Measurements from ENCODE around the gene TMEM239.
"Not testable (repeated sequence)": the region's sequence is repeated elsewhere in the genome, so short reads cannot be mapped to it uniquely, and the experiment has no call there.

The TMEM239 gene

DNA sequence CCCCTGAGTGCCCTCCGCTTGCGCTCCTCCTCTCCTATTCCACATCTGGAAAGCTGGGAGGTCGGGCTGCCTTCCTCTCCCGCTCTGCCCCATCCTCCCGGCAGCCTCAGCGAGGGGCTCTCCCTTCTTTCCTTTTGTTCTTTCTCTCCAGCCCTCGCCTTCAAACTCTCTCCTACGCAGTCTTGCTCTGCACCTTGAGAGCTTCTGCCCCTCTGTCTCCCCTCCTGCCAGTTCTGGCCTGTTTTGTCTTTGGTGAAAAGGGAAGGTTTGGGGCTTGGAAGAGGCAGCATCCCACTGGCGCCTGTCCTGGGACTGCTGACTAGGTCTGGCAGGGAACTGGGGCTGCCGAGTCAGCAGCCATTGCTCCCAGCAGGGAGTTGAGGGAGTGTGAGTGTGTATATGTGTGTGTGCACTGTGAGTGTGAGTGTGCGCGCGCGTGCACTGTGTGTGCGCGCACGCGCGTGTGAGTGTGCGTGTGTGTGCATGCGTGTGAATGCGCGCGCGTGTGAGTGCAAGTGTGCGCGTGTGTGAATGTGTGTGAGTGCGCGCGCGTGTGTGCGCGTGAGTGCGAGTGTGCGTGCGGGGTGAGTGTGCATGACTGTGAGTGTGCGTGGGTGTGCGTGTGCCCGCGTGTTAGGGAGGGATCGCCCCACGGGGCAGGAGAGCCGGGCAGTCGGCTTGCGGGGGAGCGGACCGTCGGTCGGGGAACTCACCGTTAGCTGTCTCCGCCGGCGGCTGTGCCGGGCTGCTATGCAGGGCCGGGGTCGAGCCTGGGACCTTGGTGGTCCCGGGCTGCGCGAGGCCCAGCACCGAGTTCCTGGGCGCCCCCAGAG is 16.3 kb upstream of the TMEM239 start:
- no peak for DNase-seq

DNA sequence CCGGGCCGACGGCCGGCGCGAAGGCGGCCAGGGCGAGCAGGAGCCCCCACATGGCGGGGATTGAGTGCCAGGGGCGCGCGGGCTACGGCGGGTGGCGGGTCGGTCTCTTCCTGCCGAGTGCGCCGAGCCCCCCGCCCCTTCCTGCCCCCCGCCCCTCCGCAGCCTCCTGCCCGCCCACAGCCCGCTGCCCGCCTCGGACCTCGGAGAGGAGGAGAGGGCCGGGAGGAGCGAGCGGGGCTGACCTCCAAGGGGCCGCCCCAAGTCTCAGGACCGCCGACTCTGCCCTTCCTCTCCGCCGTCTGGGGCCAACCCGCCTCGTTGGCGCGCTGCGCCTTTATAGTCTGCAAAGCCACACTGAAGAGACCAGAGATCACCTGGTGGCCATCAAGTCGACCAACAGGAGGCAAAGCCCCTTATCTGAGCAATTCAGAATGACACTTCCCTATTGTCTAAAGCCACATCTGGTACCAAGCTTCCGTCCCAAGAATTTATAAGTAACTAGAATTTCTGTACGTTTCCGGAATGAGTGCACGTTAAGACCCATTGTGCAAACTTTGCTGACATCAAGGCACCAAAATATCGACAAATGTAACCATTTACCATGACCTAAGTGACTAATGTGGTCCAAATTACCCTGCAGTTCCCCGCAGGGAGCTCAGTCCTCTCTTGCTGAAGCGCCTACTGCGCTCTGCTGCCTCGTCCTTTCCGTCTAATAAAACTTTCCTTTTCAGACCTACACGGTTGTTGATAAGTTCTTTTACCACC is 15.5 kb upstream of the TMEM239 start, which contains the start of gene CPXM1:
Gene CPXM1 (minus strand): TSS at position 107 of the 765 bp plus-strand sequence. CDS start 55 bp downstream, at position 52.
- no peak for DNase-seq

DNA sequence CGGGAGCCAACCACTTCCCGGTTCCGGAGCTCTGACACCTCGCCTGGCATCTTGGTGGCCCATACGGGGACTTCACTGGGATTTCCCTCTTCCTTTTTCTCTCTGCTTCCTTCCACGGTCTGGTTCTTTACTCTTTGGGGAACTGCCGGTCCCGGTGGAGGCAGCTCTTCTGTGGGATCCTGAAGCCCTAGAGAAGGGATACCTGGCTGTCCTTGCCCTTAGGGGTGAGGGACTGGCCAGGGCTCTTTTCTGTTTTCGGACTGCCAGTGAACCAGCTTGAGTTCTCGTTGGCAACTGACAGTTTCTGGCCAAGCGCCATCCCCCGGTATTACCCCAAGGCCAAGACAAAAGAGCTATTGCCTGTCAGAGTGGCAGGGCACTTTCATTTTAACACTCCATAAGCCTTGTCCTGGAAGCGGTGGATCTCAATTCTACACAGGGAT is 14.9 kb upstream of the TMEM239 start:
- DNase-seq, result no peak

DNA sequence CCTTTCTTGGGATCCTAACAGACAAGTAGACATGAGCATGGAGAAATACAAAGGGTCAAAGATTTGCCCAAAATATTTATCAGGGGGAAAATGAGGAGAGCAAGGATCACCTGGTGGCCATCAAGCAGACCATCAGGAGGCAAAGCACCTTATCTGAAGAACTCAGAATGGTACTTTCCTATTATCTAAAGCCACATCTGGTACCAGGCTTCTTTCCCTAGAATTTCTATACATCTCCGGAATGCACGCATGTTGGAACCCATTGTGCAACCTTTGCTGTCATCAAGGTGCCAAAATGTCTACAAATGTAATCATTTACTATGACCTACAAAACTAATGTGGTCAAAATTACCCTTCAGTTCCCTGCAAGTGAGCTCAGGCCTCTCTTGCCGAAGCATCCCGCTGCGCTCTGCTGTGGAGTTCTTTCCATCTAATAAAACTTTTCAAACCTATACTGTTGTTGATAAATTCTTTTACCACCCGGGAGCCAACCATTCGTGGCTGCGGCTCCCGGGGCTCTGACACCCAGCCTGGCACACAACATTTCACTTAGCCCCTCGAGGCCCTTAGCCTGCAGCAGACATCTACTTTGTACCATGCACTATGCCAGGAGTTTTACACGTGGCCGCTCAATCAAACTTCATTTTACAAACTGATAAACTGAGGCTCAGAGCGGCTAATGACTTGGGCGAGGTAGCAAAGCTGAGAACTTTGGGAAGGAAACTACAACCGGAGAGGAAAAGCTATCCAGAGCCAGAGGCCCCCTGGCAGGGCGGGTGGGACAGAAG is 11.9 kb upstream of the TMEM239 start:
- DNase-seq, result no peak

DNA sequence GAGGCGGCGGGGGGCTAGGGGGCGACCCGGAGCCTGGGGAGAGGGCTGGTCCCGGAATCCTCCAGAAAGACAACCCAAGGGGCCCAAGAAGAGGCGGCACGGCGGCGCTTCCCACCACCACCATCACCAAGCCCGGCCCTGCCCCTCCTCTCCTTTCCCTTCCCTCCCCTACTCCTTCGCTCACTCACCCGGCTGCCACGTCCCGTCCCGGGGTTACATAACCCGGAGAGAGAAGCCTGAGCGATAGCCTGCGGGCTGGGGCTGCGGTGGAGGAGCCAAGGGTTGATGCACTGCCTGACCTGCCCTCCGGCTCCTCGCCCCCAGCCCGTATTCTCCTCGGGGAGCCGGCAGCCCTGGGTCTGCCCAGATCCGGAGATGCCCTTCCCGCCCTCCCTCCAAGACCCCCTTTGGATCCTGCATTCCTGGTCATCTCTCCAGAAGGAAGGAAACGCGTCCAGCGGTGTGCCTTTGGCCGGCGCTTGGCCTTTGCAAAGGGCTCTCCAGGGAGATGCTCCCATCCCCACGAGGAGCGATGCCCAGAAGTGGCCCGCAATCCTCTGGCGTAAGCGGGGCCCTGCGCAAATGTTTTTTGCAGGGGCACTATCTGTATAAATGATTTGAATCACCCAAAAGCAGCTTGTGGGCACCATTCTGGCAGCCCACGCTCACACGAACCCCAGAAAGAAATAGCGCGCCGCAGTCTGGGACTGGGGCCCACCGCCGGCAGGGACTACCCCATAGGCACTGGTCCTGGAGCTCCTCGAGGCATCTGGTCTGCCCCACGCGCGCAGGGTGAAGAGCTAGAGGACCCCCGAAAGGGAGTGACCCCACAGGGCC is 11.1 kb upstream of the TMEM239 start:
- DNase-seq, result no peak

DNA sequence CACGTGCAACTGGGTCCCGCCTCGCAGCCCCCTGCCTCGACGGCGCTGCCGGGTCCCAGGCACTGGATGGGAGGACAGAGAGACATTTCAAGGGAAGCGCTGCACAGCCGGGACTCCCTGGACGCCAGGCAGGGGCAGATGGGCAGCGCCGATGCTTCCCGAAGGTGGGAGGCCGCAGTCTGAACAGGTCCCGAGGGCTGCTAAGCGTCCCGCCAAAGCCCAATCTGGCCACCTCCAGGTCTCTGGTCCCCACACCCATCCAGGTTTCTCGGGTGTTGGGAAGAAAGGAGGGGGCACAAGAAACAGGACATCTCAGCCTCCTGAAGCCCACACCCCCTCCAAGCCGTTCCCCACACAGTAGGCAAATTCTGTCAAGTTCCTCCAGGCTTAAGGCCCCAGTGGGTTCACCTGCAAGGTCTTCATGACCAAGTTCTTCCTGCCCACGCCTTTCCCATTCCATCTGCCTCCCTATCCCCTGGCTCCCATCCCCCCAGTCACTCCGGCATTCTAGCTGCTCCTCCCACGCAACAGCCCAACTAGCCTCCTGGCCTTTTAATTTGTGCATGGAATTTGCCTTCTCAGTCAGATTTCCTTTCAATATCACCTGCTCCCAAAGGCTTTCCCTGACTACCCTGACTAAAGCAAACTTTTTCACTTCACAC is 10.3 kb upstream of the TMEM239 start:
- DNase-seq, result no peak

DNA sequence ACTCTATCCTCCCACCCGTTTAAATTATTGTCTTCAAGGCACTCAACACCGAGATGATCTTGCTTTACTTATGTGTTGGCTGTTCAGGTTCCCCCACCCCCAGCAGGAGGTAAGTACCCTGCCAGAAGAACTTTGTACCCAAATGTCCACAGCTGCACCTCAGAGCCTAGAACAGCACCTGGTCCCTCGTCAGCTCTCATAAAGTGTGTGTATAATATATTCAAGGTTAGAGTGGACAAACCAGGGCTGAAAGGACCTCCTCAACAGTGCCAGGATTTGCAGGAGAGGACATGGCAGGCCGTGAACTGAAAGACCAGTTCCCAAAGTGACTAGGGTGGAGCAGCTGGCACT is 9.8 kb upstream of the TMEM239 start:
- DNase-seq, result no peak

DNA sequence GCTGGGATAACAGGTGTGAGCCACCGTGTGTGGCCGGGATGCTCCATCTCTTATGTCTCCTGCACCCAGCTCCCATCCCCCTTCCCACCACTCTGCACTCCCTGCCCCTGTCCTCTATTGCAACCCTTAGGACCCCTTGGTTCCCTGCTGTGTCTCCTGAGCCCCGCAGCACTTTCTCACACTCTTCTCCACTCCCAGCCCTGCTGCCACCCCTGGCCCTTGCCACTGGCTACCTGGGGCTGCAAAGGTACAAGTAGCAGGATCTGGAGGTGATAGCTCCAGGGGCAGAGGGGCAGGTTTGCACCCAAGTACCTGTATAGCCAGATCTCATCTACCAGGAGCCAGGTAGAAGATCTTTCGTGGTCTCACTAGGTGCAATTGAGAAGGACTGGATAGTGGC is 9.1 kb upstream of the TMEM239 start:
- no peak for DNase-seq

DNA sequence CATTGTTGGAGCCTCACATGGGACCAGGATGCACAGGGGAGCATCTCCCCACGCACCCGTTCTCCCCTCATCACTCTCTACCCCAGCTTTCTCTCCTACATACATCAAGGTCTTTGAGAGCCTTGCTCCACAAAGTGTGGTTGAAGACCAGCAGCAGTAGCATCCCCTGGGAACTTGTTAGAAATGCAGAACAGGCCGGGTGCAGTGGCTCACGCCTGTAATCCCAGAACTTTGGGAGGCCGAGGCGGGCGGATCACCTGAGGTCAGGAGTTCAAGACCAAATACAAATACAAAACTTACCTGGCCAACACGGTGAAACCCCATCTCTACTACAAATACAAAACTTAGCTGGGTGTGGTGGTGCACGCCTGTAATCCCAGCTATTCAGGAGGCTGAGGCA is 8.2 kb upstream of the TMEM239 start:
- DNase-seq, result not testable (repeated sequence)

DNA sequence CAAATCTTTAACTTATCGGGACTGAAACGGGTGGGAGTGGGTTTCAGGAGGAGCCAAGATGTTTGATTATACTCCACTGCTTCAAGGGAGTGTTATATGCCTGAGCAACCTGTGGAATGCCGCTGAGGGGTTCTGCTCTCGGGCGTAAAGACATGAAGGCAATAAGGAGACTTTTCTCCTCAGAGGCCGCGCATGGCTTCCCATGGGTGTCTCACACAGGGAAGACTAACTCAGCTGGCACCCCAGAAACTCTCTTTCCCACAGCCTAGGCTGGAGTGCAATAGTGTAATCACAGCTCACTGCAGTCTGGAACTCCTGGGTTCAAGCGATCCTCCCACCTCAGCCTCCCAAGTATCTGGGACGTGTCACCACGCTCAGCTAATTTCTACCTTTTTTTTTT is 6.5 kb upstream of the TMEM239 start:
- DNase-seq, result no peak

DNA sequence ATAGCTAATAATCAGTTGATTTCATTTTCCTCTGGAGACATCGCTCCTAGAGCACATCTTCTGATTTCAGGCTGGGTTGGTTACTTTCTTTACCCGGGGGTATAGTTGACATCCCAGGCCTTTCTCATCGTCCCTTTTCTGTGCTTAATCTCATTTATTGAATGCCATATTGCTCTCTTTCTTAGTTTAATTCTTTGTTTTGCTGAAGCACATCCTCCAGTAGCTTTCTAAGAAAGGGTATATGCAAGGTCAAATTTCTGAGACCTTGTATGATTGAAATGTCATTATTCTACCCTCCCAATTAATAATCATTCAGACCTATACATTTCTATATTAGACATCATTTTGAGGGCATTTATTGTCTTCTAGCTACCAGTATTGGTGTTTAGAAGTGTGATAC is 4.0 kb upstream of the TMEM239 start:
- DNase-seq, result no peak

DNA sequence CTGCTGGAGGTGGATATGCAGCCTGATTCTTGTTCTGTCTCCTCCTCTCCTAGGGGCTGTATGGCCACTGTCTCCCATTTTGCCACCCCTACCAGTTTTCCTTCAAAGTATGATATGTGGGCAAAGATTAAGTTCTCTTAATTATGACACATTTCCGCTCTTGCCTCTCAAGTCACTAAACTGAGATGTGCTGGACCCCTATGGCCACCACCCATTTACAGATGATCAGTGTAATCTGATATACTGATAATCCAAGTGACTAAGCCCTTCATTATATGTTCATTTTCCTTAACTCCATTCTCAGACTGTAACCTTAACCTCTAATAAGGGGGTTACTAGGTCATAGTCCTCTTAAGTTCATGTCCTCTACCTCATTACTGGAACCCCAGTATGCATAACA is 2.1 kb upstream of the TMEM239 start:
- no peak for DNase-seq

DNA sequence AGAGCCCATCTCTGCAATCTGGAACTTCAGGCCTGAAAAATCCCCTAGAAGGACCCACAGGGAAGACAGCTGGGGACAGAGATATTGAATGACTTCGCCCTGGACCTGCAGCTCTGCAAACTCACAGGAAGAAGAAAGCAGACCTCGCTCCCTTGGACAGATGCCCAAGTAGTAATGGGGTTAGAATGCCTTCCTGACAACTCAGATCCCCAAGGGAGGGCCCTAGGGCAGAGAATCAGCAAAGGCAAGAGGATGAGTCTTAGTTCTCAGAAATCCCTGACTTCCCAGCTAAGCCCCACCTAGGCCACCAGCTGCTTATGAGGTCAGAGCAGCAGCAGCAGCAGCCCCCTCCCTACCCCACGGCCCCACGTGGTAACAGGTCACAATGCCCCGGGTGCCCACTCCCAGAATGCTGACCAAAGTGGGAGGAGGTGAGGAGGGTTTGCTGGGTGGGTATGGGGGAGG is 1.5 kb upstream of the TMEM239 start, which contains the start of gene C20orf141:
Gene C20orf141 (plus strand): TSS at position 401 of the 465 bp plus-strand sequence. CDS start 198 bp downstream, outside the sequence.
- DNase-seq, result no peak

DNA sequence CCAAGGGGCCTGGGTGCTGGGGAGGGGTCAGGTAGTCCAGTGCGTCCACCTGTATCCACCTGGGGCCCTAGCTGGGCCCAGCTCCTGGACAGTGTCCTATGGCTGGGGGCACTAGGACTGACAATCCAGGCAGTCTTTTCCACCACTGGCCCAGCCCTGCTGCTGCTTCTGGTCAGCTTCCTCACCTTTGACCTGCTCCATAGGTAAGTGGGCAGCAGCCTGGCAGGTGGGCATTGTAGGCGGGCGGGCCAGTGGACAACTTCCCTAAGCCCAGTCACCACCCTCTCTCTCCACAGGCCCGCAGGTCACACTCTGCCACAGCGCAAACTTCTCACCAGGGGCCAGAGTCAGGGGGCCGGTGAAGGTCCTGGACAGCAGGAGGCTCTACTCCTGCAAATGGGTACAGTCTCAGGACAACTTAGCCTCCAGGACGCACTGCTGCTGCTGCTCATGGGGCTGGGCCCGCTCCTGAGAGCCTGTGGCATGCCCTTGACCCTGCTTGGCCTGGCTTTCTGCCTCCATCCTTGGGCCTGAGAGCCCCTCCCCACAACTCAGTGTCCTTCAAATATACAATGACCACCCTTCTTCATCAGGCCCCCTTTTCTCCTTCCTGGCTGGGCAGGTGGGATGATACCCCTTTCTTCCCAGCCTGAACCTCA is 793 bp upstream of the TMEM239 start:
- DNase-seq, result no peak

DNA sequence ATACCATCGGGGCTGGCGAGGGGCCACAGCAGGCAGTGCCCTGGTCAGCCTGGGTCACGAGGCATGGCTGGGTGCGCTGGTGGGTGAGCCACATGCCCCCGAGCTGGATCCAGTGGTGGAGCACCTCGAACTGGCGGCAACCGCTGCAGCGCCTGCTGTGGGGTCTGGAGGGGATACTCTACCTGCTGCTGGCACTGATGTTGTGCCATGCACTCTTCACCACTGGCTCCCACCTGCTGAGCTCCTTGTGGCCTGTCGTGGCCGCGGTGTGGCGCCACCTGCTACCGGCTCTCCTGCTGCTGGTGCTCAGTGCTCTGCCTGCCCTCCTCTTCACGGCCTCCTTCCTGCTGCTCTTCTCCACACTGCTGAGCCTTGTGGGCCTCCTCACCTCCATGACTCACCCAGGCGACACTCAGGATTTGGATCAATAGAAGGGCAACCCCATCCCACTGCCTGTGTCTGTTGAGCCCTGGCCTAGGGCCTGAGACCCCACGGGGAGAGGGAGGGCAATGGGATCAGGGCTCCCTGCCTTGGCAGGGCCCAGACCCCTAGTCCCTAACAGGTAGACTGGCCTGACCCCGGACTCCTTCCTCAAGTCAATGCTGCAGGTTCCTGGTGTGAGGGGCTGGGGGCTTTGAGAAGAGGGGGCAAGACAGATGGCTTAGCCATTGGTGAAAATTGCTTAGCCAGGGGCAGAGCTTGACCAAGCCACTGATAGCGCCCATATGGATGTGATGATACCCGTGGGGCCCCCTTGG is 598 bp downstream of the TMEM239 start:
- DNase-seq, result no peak

DNA sequence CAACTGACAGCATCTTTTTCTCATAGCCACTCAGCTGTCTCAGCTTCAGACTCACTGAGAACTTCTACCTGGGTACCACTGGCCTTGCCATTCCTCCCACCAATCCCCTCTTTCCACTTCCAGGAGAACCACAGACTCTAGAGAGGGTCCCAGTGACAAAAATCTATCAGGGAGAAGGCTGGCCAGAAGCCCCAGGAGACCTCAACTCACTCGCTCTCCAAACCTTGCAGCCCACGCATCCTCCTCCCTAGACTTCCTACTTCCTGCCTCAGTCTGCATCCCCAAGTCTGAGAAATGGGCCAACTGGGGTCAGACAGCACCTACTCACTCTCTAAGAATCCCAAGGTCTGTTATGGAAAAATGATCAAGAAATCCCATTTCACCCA is 1.2 kb downstream of the TMEM239 start:
- no peak for DNase-seq

DNA sequence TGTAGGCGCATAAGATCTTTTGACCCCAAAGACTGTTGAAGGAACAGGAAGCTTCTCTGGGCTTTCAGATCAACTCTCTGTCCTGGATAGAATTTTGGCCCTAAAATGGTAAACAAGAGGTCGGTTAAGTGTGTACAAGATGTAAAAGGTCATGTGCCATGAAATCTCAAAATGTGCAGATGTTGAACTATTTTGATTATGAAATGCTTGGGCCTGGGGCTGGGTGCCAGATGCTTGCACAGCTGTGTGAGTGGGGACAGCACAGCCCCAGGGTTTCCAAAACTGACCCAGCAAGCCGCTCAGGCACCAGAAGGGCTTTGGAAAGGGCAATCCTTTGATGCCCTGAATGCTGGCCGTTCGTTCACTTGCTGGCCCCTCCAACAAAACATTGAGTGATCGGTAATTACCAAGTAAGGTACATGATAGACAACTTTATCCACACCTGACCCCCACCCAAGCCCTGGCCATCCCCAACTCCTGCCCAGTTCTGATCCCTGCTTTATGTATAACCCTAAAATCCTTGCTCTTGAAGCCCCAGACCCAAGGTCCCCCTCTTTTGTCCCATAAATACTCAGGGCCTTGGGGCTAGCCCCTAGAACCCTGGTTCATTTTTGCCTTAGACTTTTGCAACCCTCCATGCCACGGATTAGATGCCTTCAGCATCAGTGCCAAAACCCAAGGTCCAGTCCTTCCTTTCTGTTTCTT is 1.9 kb downstream of the TMEM239 start:
- no peak for DNase-seq

DNA sequence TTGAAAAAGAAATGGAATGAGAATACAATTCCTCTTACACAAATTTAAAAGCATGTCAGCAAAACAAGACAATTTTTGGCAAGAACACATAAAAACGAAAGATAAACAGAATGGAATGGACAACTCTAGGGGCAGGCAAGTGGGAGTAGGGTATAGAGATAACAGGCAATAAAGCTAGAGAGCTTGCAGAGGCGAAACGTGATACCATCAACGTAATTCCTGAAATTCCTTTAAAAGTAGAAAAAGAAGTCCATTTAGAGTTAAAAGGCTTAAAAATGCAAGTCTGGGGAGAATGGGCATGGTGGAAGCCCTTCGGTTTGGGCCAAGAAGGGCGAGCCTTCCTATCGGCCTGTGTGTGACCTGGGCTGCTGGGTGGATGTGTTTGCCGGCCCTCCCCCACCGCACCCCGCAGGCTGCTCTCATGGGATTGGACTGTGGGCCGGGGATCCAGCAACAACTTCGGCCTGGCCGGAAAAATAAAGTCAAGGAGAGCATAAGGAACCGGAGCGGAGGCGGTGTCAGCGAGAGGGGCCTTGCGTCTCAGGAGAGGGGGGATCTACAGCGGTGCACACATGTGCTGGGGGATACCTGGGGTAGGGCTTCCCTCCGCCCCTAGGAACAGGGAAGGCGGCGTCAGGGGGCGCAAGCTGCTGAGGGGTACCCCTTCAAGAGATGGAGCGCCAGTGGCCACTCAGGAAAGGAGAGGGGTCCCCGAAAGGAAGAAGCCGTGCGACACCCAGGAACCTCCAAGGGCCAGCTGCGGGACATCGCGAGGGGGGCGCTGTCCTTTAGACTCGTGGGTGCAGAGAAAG is 4.1 kb downstream of the TMEM239 start:
- no peak for DNase-seq
